Keratinocyte (primary cell): ENCODE data around the gene AGTRAP.

Experiments
- CTCF ChIP-seq, 3 experiments: IDR thresholded peaks in 1 of 3; conservative IDR thresholded peaks in 1 of 3; optimal IDR thresholded peaks in 1 of 3; 2 replicates in 2 of 3; 3 replicates in 1 of 3; pipeline versions ENCODE3 to v1.5.1; 2011; ENCODE audit warnings: low read length in 3 of 3, mild to moderate bottlenecking in 3 of 3, moderate library complexity in 2 of 3, control low read depth in 1 of 3, inconsistent platforms in 1 of 3; ENCODE audit not compliant: insufficient read depth in 2 of 3; ENCODE audit errors: extremely low read depth in 1 of 3
- EZH2 ChIP-seq: IDR thresholded peaks from one replicate; pipeline ENCODE4 v1.6.1; 2012; ENCODE audit warnings: inconsistent platforms, mild to moderate bottlenecking, low read length, moderate library complexity

- TF ChIP-seq CTCF (optimal IDR thresholded peaks at IDR 0.05 in 1 of 3, IDR thresholded peaks at IDR 0.05 in 1 of 3, conservative IDR thresholded peaks at IDR 0.05 in 1 of 3; ENCODE audit: extremely low read depth in 1 of 3, insufficient read depth in 2 of 3, low read length in 3 of 3) (no peak), EZH2 (no peak)
Measured at GRCh38 chr1:11784256-11784992, 48.5 kb downstream of the AGTRAP start.
